Right lobe of liver (tissue), 4 donors: ENCODE results near the gene LTB.

ENCODE experiments used
- POLR2A ChIP-seq: fragments of 450-650 bp; IDR thresholded peaks from one replicate; pipeline ENCODE4 v1.6.1; 2017; ENCODE audit warnings: antibody characterized with exemption, mild to moderate bottlenecking
- TF ChIP-seq, protein P1 (sequence below), 4 donors: fragments of 200-600 bp in 3 of 4; fragments of 450-650 bp in 1 of 4; IDR thresholded peaks; one replicate each; pipeline versions ENCODE4 v1.5.1 to v1.8.0; 2016 to 2022; ENCODE audit warnings: antibody characterized with exemption in 4 of 4, mild to moderate bottlenecking in 2 of 4
- donor health status: DM: no; HTN: no; CAD: no.
- donor health status: DM: no; HTN: no; CAD: no.
- donor health status: DM: no; HTN: yes; CAD: no.

DNA sequence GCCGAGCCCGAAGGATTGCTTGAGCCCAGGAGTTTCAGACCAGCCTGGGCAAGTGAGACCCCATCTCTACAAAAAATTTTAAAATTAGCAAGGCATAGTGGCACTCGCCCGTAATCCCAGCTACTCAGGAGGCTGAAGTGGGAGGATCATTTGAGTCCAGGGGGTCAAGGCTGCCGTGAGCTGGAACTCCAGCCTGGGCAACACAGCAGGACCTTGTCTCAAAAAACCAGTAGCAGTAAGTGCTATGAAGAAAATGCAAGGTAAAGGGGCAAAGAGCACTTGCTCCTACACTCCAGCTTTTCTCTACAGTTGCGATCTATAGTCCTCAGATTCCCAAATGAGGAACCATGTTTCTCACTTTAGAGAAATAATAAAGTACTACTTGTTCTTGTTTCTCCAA is 38.6 kb downstream of the LTB start:
- no peak for TF ChIP-seq POLR2A
- TF ChIP-seq, protein P1, sequence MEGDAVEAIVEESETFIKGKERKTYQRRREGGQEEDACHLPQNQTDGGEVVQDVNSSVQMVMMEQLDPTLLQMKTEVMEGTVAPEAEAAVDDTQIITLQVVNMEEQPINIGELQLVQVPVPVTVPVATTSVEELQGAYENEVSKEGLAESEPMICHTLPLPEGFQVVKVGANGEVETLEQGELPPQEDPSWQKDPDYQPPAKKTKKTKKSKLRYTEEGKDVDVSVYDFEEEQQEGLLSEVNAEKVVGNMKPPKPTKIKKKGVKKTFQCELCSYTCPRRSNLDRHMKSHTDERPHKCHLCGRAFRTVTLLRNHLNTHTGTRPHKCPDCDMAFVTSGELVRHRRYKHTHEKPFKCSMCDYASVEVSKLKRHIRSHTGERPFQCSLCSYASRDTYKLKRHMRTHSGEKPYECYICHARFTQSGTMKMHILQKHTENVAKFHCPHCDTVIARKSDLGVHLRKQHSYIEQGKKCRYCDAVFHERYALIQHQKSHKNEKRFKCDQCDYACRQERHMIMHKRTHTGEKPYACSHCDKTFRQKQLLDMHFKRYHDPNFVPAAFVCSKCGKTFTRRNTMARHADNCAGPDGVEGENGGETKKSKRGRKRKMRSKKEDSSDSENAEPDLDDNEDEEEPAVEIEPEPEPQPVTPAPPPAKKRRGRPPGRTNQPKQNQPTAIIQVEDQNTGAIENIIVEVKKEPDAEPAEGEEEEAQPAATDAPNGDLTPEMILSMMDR (IDR thresholded peaks at IDR 0.05), result no peak
